HepG2 (cell line): Measurements from ENCODE around the gene PDE9A. TPM values are rescaled to one million over a fixed set of nuclear protein-coding genes. Genes with fewer than 3 reads are reported as not detected.

Experiments used
- ATAC-seq: fragments of 200-7000 bp; cut with Tn5 transposase; 3 replicates; pipeline ENCODE4 v1.9.1; 2020; ENCODE audit warnings: mild to moderate bottlenecking, moderate library complexity
- BruUV-seq: library from RNA; stranded (reverse); fragments of 400-500 nt; replicated peaks from 2 replicates; lab custom pipeline; 2021; lab: Mats Ljungman, UMichigan
- CTCF ChIA-PET: fragments of 300-600 bp; formaldehyde crosslinking; extraction: SDS; loops from one replicate; lab custom pipeline; 2021; ENCODE audit warnings: low total read pairs, inconsistent platforms, low intra/inter-chr PET ratio; lab: Yijun Ruan, JAX
- POLR2A ChIA-PET: fragments of 350-600 bp; sonication (Branson Sonifier 250); formaldehyde crosslinking; loops from one replicate; lab custom pipeline; 2020; ENCODE audit warnings: antibody characterized with exemption, inconsistent platforms; lab: Yijun Ruan, JAX
- DNase-seq: peaks from one replicate; pipeline ENCODE4 v3.0.0-alpha.2; 2015; ENCODE audit warnings: low spot score
- FAIRE-seq: peaks from 3 replicates; lab custom pipeline; 2011; peaks lifted over from hg19 to GRCh38; lab: Jason Lieb, UNC
- H2AFZ ChIP-seq: one replicate; pipeline ENCODE4 v1.6.1; 2011; ENCODE audit warnings: low read length, inconsistent platforms
- H3K27ac ChIP-seq: fragments of 300-600 bp; 3 replicates; pipeline ENCODE4 v1.8.0; 2011; ENCODE audit warnings: mixed run types, mild to moderate bottlenecking, mixed read lengths, low read length, inconsistent platforms; ENCODE audit not compliant: insufficient read depth; ENCODE audit errors: extremely low read length
- H3K27me3 ChIP-seq, 2 experiments: fragments of 200-600 bp in 1 of 2; 2 replicates in 1 of 2; 3 replicates in 1 of 2; pipeline versions ENCODE4 v1.6.0 to v1.8.0; 2011; ENCODE audit warnings: low read length in 2 of 2, mild to moderate bottlenecking in 2 of 2, moderate library complexity in 2 of 2, inconsistent platforms in 1 of 2; ENCODE audit not compliant: insufficient read depth in 2 of 2, control insufficient read depth in 1 of 2
- H3K36me3 ChIP-seq, 2 experiments: fragments of 200-600 bp in 1 of 2; replicated peaks in 1 of 2; 2 replicates in 1 of 2; 3 replicates in 1 of 2; pipeline versions ENCODE4 v1.5.1 to v1.8.0; 2011; ENCODE audit warnings: low read length in 2 of 2, inconsistent platforms in 1 of 2; ENCODE audit not compliant: insufficient read depth in 2 of 2, control insufficient read depth in 1 of 2
- H3K4me1 ChIP-seq: 2 replicates; pipeline ENCODE4 v1.5.1; 2012; ENCODE audit warnings: low read length, inconsistent platforms; ENCODE audit not compliant: insufficient read depth
- H3K4me2 ChIP-seq: 2 replicates; pipeline ENCODE4 v1.6.0; 2011; ENCODE audit warnings: low read depth, low read length, inconsistent platforms
- H3K4me3 ChIP-seq, 3 experiments: fragments of 200-600 bp in 1 of 3; sonication (generic), shearing (Covaris generic) in 1 of 3; replicated peaks in 1 of 3; 2 replicates each; pipeline ENCODE4 v1.5.1; 2011 to 2016; ENCODE audit warnings: low read length in 3 of 3, inconsistent platforms in 2 of 3, low read depth in 2 of 3, mild to moderate bottlenecking in 2 of 3, control low read depth in 1 of 3, mixed read lengths in 1 of 3; ENCODE audit not compliant: insufficient read depth in 1 of 3
- H3K79me2 ChIP-seq: one replicate; pipeline ENCODE4 v1.6.1; 2011; ENCODE audit warnings: low read length, inconsistent platforms; ENCODE audit not compliant: insufficient read depth
- H3K9ac ChIP-seq: 2 replicates; pipeline ENCODE4 v1.6.0; 2011; ENCODE audit warnings: mild to moderate bottlenecking, low read depth, low read length, inconsistent platforms; ENCODE audit not compliant: insufficient read depth
- H3K9me3 ChIP-seq: 2 replicates; pipeline ENCODE4 v1.5.1; 2012; ENCODE audit warnings: mild to moderate bottlenecking, low read length
- H4K20me1 ChIP-seq: 2 replicates; pipeline ENCODE4 v1.6.0; 2011; ENCODE audit warnings: inconsistent platforms, mild to moderate bottlenecking, low read length, moderate library complexity; ENCODE audit not compliant: insufficient read depth
- CENPX ChIP-seq: sonication (generic); formaldehyde crosslinking; IDR thresholded peaks from 2 replicates; pipeline ENCODE4 v1.9.0; 2021; ENCODE audit warnings: mild to moderate bottlenecking, missing genetic modification reagents, moderate library complexity
- IKZF4 ChIP-seq: sonication (generic); formaldehyde crosslinking; IDR thresholded peaks from 2 replicates; pipeline ENCODE4 v1.5.1; 2020; ENCODE audit warnings: borderline replicate concordance, mild to moderate bottlenecking, low read depth, missing genetic modification reagents; ENCODE audit errors: not compliant biosample characterization
- IRX3 ChIP-seq: sonication (generic); formaldehyde crosslinking; IDR thresholded peaks from 2 replicates; pipeline ENCODE4 v1.8.1; 2023; ENCODE audit warnings: mild to moderate bottlenecking, low read depth, missing genetic modification reagents, borderline replicate concordance
- MEF2D ChIP-seq: sonication (generic); formaldehyde crosslinking; IDR thresholded peaks from 2 replicates; pipeline ENCODE4 v1.5.1; 2020; ENCODE audit warnings: mild to moderate bottlenecking, missing genetic modification reagents
- NR2F2 ChIP-seq: IDR thresholded peaks from 2 replicates; pipeline ENCODE4 v1.6.1; 2012; ENCODE audit warnings: low read depth, inconsistent platforms, borderline replicate concordance
- whole genome bisulfite sequencing: methylation state at CpG from one replicate; pipeline ENCODE4 v1.1.6; 2017; ENCODE audit warnings: low lambda C conversion rate; 5-methylcytosine and 5-hydroxymethylcytosine counted together
- in situ Hi-C: cut with HindIII; loops from 2 replicates; pipeline ENCODE4 v1.10.0; 2017; ENCODE audit warnings: low pct_unique_long_range_greater_than_20kb; ENCODE audit not compliant: extremely low pct_ligation_motif_present
- intact Hi-C: fragments of 100-400 bp; cut with micrococcal nuclease; formaldehyde crosslinking; loops from one replicate; pipeline ENCODE4 v1.10.0; 2022; ENCODE audit not compliant: unreplicated experiment
- polyA plus RNA-seq, 8 experiments: library from polyadenylated mRNA; depleted of rRNA in 3 of 8; stranded (reverse) in 7 of 8; unstranded in 1 of 8; fragments of >200 nt; fragmentation: Illumina TruSeq in 4 of 8; extraction: Trizol in 4 of 8; gene quantifications; 2 replicates each; pipeline versions ENCODE4 v1.2.1 to v1.2.3, GENCODE V29; 2011 to 2016; ENCODE audit warnings: low read depth in 4 of 8, missing spikeins in 1 of 8, mixed read lengths in 1 of 8; ENCODE audit not compliant: insufficient read depth in 1 of 8
- total RNA-seq, 5 experiments: library from RNA; depleted of rRNA; stranded (reverse); fragments of >200 nt; fragmentation: Illumina TruSeq; extraction: Trizol; gene quantifications; 2 replicates each; pipeline ENCODE4 v1.2.3, GENCODE V29; 2016; ENCODE audit warnings: low read depth in 1 of 5
- TF ChIP-seq, protein P1 (sequence below): sonication (generic); formaldehyde crosslinking; IDR thresholded peaks from 2 replicates; pipeline ENCODE4 v1.8.0; 2023; ENCODE audit warnings: mild to moderate bottlenecking, missing genetic modification reagents
- TF ChIP-seq, protein P2 (sequence below): sonication (generic); formaldehyde crosslinking; IDR thresholded peaks from 2 replicates; pipeline ENCODE4 v1.5.0; 2020; ENCODE audit warnings: missing genetic modification reagents
- TF ChIP-seq, protein P3 (sequence below): sonication (generic); formaldehyde crosslinking; IDR thresholded peaks from 2 replicates; pipeline ENCODE4 v1.4.0; 2020; ENCODE audit warnings: missing genetic modification reagents

Gene PDE9A
- total and polyA plus RNA-seq, 2 of the 13 experiments (the other 11 are each of a cell fraction or from before 2014, with no cell fraction given), result 4.6 to 19.7 TPM

DNA sequence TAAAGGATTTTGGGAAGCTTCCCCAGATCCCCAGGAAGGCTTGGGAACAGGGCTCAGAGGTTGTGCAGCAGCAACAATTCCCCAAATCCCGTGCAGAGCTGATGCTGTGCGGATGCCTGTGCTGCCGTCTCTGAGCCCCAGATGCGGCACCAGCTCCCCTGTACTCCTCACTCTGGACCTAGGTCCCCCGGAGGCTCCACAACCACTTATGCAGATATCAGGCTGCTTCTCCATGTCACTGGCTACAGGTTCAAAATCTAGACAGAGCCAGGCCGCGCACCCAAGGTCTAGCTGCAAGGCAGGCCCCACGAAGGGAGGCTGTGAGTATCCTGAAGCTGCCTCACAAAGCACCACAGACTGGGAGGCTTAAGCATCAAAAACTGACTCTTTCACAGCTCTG is 81.6 kb downstream of the PDE9A start (continued):
- TF ChIP-seq, protein P1, sequence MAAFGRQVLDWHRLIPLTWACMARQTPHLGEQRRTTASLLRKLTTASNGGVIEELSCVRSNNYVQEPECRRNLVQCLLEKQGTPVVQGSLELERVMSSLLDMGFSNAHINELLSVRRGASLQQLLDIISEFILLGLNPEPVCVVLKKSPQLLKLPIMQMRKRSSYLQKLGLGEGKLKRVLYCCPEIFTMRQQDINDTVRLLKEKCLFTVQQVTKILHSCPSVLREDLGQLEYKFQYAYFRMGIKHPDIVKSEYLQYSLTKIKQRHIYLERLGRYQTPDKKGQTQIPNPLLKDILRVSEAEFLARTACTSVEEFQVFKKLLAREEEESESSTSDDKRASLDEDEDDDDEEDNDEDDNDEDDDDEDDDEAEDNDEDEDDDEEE (CRISPR knock-in tag), result 0 out of 2 replicates have a peak, but pooled peaks have one; percentile 24
- TF ChIP-seq, protein P2, sequence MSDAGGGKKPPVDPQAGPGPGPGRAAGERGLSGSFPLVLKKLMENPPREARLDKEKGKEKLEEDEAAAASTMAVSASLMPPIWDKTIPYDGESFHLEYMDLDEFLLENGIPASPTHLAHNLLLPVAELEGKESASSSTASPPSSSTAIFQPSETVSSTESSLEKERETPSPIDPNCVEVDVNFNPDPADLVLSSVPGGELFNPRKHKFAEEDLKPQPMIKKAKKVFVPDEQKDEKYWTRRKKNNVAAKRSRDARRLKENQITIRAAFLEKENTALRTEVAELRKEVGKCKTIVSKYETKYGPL (CRISPR knock-in tag), result no peak
- TF ChIP-seq IRX3, result no peak
- TF ChIP-seq IKZF4 (CRISPR knock-in tag), result no peak
- no peak for TF ChIP-seq CENPX (CRISPR knock-in tag)

DNA sequence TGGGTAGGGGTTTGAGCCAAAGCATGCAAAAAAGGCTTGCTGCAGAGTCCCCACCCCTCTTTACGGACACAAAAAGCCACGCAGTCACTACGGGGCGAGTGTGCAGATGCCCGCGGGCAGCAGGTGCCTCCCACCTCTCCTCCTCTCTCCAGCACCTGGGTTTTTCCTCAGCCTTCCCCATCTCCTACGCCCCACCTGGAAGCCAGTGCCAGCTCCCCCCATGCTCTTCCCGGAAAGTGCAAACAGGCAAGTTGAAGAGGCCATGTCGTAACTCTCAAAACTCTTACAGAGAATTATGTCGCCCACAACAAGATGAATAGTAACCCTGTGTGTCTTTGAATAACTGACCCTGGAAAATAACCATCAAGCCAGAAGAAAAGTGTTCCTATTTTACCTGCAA is 82.5 kb downstream of the PDE9A start:
- intact Hi-C loops, result loop anchor here (10.0 kb wide), 1 partner anchor 49 kb away; no protein-coding TSS in a partner anchor
- BruUV-seq, result no TSS peak
- Histone ChIP-seq H3K4me2 (no peak overlapping the region), H3K36me3 (no peaks in the 10 kb centered on the region; a peak in 1 of 5 replicates), H3K4me1 (peaks cover 100% of the 10 kb centered on the region), H3K79me2 (no peaks in the 10 kb centered on the region), H2AFZ (no peak overlapping the region), H3K27ac (peak overlapping the region; percentile 84), H3K27me3 (no peaks in the 10 kb centered on the region), H3K9ac (peak overlapping the region; percentile 14; the same call in 1 of the 2 replicates), H3K9me3 (no peaks in the 10 kb centered on the region), H3K4me3 (no peak overlapping the region), H4K20me1 (no peaks in the 10 kb centered on the region)
- CTCF ChIA-PET, result no interaction called here
- POLR2A ChIA-PET, result no interaction called here
- in situ Hi-C loops, result no loop called here
- TF ChIP-seq, protein P3, sequence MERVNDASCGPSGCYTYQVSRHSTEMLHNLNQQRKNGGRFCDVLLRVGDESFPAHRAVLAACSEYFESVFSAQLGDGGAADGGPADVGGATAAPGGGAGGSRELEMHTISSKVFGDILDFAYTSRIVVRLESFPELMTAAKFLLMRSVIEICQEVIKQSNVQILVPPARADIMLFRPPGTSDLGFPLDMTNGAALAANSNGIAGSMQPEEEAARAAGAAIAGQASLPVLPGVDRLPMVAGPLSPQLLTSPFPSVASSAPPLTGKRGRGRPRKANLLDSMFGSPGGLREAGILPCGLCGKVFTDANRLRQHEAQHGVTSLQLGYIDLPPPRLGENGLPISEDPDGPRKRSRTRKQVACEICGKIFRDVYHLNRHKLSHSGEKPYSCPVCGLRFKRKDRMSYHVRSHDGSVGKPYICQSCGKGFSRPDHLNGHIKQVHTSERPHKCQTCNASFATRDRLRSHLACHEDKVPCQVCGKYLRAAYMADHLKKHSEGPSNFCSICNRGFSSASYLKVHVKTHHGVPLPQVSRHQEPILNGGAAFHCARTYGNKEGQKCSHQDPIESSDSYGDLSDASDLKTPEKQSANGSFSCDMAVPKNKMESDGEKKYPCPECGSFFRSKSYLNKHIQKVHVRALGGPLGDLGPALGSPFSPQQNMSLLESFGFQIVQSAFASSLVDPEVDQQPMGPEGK (CRISPR knock-in tag), result 0 out of 2 replicates have a peak, but pooled peaks have one; percentile 18
- TF ChIP-seq MEF2D (CRISPR knock-in tag) (no peak), NR2F2 (no peak)
- WGBS, result 88% methylated on average over 9 of the region's 10 CpGs
- FAIRE-seq (no peak), ATAC-seq (no peak), DNase-seq (peak; percentile 39)
